Fibroblast of lung (primary cell): Measurements from ENCODE around the gene CMSS1.

Experiments
- EZH2 ChIP-seq: IDR thresholded peaks from 2 replicates; pipeline ENCODE4 v1.5.1; 2012; ENCODE audit warnings: low read length, control low read depth, mild to moderate bottlenecking; ENCODE audit errors: missing control alignments
- TF ChIP-seq, protein P1 (sequence below), 2 donors: IDR thresholded peaks in 1 of 2; conservative IDR thresholded peaks in 1 of 2; 1 replicate in 1 of 2; 2 replicates in 1 of 2; pipeline ENCODE4 v1.5.1; 2011 to 2012; ENCODE audit warnings: low read length in 2 of 2, control low read depth in 1 of 2, inconsistent platforms in 1 of 2, low read depth in 1 of 2, mild to moderate bottlenecking in 1 of 2

- no peak for TF ChIP-seq EZH2
- TF ChIP-seq, protein P1, sequence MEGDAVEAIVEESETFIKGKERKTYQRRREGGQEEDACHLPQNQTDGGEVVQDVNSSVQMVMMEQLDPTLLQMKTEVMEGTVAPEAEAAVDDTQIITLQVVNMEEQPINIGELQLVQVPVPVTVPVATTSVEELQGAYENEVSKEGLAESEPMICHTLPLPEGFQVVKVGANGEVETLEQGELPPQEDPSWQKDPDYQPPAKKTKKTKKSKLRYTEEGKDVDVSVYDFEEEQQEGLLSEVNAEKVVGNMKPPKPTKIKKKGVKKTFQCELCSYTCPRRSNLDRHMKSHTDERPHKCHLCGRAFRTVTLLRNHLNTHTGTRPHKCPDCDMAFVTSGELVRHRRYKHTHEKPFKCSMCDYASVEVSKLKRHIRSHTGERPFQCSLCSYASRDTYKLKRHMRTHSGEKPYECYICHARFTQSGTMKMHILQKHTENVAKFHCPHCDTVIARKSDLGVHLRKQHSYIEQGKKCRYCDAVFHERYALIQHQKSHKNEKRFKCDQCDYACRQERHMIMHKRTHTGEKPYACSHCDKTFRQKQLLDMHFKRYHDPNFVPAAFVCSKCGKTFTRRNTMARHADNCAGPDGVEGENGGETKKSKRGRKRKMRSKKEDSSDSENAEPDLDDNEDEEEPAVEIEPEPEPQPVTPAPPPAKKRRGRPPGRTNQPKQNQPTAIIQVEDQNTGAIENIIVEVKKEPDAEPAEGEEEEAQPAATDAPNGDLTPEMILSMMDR (conservative IDR thresholded peaks at IDR 0.05 in 1 of 2, IDR thresholded peaks at IDR 0.05 in 1 of 2; ENCODE audit: low read depth in 1 of 2, low read length in 2 of 2): no peak
Measured at GRCh38 chr3:100230710-100231109, 413.0 kb downstream of the CMSS1 start.
